GM19351 (cell line): ENCODE measurements around the gene HOXB7.

Source experiments
- ATAC-seq: cut with Tn5 transposase; IDR thresholded peaks from one replicate; pipeline ENCODE4 v1.9.1; 2021; ENCODE audit warnings: mild to moderate bottlenecking, moderate library complexity; ENCODE audit not compliant: unreplicated experiment

HOXB7 gene

GRCh38 chr17:48586355-48587258 is 24.2 kb downstream of the HOXB7 start:
- no peak for ATAC-seq

GRCh38 chr17:48584223-48584741 is 26.5 kb downstream of the HOXB7 start:
- ATAC-seq, result no peak

- no peak for ATAC-seq
Measured at GRCh38 chr17:48583708-48584222, 27.1 kb downstream of the HOXB7 start.

- ATAC-seq, result no peak
Measured at GRCh38 chr17:48582750-48583069, 28.1 kb downstream of the HOXB7 start.

- ATAC-seq, result no peak
Measured at GRCh38 chr17:48579760-48580554, 30.9 kb downstream of the HOXB7 start.

GRCh38 chr17:48579471-48579759 is 31.4 kb downstream of the HOXB7 start:
- ATAC-seq, result no peak

- peak; percentile 39 for ATAC-seq
Measured at GRCh38 chr17:48578616-48579470, 32.0 kb downstream of the HOXB7 start.

GRCh38 chr17:48577946-48578615 is 32.7 kb downstream of the HOXB7 start, which contains the start of gene HOXB4:
TSS of gene HOXB4 (minus strand) at chr17:48578350. CDS start at chr17:48578319, 31 bp downstream.
- peak; percentile 62 for ATAC-seq

- no peak for ATAC-seq
Measured at GRCh38 chr17:48577330-48577945, 33.4 kb downstream of the HOXB7 start.

- no peak for ATAC-seq
Measured at GRCh38 chr17:48576479-48577309, 34.1 kb downstream of the HOXB7 start.

- no peak for ATAC-seq
Measured at GRCh38 chr17:48575673-48576478, 34.9 kb downstream of the HOXB7 start.

GRCh38 chr17:48575066-48575582 is 35.7 kb downstream of the HOXB7 start:
- ATAC-seq, result no peak

GRCh38 chr17:48574505-48575065 is 36.2 kb downstream of the HOXB7 start:
- ATAC-seq, result no peak

GRCh38 chr17:48571826-48572417 is 38.9 kb downstream of the HOXB7 start:
- ATAC-seq, result no peak

- no peak for ATAC-seq
Measured at GRCh38 chr17:48571024-48571818, 39.6 kb downstream of the HOXB7 start.

- ATAC-seq, result no peak
Measured at GRCh38 chr17:48570325-48571023, 40.3 kb downstream of the HOXB7 start.
